SKM-1 treated with dmso at 0.1 percent for 144 hours (cell line): ENCODE measurements around the gene FRRS1.
A peak's percentile ranks its signal among the peaks of the same experiment; 100 is the strongest.

ENCODE experiments used
- DNase-seq: peaks from one replicate; lab custom pipeline; 2025; ENCODE audit not compliant: unreplicated experiment; lab: John Stamatoyannopoulos, UW

FRRS1 gene

DNA sequence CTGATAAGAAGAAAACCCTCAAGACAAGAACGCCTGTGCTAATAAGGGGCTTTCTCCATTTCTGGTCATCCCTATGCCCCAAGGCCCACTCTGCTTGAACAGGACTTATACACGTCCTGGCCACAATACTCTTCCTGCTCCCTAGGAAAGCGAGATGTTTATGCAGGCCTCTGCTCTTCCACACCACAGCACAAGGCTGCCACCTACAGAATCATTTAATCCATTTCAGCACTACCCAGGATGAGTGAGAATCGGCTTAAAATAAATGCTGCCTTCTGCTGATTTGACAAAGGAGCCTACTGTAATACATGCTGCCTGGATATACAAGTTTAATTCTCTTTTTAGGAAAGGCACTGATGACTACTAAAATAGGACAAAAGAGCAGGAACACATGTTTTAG, 29.4 kb downstream of the FRRS1 start:
- no peak for DNase-seq

DNA sequence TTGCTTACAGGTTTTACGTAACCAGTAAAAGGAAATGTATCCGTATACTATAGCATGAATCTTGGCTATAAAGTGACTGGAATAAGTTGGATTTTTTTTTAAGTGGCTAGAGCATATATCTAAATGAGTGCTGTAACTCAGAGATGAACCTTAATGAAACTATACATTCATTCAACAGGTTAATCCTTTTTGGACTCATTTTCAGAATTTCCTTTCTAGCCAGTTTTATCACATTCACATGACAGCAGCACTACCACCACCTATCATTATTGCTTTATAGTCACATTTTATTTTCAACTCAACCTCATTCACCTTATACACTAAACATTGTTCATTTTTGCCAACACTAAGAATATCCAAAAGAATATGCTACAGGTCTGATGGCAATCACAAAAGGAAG, 30.6 kb downstream of the FRRS1 start:
- DNase-seq = no peak

DNA sequence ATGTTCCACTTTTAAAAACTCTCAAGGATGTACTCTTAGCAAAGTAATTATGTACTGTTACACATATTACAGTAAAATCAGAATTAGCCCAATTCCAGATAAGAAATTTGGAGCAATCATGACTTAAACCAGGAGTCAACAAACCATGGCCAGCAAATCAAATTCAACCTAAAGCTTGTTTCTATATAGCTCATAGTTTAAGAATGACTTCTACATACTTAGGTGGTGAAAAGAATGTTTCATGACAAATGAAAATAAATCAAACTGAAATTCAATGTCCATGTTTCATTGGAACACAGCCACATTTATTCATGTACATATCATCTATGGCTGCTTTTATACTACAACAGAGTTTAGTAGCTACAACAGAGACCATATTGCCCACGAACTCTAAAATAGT, 35.1 kb downstream of the FRRS1 start:
- no peak for DNase-seq

DNA sequence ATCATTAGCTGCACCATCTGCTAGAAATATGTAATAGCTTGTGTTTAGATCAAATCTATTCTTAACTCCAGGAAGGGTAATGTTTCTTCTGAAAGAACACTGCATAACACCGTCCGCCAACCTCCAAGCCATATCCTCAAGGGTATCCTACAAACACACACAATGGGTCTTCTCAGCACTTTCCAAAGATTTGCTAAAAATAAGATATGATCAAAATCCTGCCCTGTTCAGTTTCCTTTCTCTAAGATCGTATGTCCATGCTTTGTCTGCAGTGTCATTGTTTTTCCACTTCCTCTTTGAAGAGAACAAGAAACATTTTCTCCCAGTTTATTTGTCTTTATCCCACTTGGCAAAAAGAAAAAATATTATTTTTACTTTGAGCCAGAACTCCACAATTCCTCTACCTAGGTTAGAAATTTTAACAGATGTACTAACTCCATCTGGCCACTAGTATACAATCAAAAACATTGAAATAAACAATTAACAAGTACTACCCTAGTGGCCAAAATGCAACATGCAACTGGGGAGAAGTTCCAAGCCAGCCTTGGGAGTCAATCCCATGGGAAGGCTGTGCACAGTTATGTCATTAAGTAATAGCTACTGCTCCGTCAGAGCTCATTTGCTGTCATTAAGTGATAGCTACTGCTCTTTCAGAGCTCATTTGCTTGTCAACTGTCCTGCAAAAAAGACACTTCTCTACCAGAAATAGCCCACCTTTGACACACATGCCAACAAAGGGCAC, 37.8 kb downstream of the FRRS1 start:
- DNase-seq = no peak

DNA sequence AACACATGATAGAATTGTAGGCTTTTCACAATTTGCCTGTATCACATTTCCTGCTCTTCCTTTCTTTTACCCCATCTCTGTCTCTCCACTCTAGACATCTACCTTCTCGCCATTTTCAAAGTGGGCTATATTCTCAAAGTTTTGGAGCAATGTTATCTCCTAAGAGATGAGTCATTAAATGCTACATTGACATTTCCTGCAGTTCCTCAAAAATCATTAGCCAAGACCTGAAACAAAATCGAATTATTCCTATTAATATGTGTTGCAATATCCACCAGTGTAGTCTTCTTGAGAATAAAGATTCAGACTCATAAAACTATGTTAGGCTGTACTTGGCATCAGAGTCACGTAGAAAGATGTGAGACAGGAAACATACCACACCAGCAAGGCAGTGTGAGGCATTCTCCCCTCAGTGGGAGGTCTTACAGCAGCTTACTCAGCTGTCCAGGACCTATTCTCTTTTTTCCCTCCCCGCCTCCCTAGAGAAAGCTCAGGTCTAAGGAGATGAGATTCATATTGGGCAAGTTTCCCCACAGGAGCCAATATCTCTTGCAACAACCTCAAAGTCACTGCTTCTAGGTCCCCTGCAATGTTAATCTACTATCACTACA, 38.8 kb downstream of the FRRS1 start:
- no peak for DNase-seq

DNA sequence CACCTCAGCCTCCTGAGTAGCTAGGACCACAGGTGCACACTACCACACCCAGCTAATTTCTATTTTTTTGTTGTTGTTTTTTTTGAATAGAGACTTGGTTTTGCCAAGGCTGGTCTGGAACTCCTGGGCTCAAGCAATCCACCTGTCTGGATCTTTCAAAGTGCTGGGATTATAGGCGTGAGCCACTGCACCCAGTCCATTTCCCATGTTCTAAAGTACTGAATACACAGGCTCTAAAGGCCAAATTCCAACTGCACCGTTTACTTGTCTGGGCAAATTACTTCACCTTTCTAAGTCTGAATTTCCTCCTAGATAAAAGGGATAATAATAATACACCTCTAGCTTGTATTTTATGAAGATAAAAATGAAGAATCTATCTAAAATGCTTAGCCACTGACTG, 39.6 kb downstream of the FRRS1 start:
- no peak for DNase-seq

DNA sequence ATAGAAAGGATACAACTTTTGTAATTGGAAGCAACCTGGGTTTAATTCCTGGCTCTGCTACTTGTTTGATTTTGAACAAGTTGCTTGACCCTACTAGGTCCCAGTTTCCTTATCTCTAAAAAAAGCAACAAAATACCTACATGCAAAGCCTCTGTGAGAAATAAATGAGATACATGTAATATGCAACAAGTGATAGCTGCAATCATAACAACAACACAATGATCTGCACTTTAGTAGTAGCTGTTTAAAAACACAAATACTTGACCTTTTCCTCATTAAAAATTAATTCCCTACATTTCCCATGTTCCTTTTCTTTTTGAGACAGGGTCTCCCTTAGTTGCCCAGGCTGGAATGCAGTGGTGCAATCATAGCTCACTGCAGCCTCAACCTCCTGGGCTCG, 40.0 kb downstream of the FRRS1 start:
- no peak for DNase-seq

DNA sequence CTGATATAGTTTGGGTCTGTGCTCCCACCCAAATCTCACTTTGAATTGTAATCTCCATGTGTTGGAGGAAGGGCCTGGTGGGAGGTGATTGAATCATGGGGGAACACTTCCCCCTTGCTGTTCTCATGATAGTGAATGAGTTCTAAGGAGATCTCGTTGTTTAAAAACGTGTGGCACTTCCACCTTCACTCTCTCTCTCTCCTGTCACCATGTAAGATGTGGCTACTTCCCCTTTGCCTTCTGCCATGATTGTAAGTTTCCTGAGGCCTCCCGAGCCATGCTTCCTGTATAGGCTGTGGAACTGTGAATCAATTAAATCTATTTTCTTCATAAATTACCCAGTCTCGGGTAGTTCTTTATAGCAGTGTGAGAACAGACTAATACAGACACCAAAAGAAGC, 40.4 kb downstream of the FRRS1 start:
- peak; percentile 8 for DNase-seq

DNA sequence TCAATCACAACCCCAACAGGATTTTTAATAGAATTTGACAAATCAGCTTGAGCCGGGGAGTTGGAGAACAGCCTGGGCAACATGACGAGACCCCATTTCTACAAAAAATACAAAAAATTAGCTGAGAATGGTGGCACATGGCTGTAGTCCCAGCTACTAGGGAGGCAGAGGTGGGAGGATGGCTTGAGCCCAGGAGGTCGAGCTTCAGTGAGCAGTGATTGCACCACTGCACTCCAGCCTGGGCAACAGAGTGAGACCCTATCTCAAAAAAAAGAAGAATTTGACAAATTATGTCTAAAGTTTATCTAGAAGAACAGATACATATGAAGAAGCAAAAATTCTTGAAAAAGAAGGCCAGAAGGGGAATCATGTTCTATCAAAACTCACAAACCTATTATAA, 43.2 kb downstream of the FRRS1 start:
- no peak for DNase-seq

DNA sequence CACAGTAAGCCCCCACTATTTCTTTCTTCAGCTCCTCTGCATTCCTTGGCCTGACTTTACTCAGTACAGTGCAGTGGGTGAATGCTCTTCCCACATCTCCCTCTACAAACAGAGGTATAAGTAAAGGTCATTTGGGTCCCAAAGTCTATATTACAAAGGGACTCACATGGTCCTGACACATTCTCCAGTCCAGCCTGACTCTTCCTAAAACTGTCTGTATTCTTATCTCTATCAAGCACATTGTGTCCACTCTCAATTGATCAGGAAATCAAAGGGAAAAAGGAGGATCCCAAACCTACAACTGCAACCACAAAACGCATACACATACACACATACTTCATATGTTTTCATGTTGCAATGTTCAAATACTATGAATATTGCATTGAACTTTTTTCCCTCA, 49.4 kb downstream of the FRRS1 start:
- no peak for DNase-seq

DNA sequence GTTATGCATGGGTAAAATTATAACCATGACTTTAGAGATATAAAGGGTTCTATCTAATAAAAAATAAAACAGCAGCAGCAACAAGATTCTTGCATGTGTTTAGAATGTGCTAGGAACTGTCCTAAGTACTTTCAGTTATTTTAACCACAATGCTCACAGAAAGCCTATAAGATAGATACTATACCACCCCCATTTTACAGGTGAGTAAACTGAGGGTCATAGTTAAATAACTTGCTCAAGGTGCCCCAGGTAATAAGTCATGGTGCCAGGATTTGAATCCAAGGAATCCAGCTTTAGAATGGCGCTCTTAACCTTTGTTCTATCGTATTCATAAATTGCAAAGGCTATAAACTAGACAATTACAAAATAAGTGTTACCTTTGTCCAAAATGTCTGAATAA, 53.4 kb downstream of the FRRS1 start:
- DNase-seq = no peak

DNA sequence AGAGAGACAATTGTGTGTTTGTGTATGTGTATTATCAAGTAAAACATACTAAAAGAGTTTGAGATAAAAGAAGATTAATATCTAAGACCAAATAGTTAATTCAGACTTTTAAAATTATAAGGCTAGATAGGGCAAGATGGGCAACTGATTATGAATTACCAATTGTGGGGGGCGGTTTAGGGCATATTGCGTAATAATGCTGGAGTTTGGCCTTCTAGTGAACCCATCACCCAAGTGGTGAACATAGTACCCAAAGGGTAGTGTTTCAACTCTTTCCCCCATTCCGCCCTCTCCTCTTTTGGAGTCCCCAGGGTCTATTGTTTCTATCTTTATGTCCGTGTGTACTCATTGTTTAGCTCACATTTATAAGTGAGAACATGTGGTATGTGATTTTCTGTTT, 55.4 kb downstream of the FRRS1 start:
- DNase-seq = no peak

DNA sequence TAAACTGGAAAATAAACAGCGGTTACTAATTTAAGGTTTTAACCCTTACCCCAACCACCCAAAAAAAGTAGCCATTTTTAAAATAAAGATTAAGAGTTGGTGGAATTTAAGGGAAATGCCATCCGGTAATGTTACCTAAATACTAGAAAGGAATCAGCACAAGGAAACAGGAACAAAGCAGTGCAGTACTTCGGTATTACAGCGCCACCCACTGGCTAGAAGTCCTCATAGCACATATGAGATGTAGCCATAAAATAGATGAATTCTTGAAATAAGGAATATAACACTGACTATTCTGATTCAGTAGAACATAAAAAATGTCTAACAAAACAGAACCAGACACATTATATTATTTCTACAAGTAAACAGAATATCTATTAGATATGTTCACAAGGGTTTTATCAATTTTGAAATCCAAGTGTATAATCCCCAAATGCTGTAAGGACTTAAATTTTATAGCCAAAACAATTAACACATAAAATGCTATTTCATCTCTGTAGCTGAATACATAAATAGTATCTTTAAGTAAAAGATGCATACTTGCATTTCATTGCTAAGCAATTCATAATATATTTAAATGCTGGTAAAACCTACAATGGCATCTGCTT, 58.8 kb downstream of the FRRS1 start:
- peak; percentile 58 for DNase-seq

DNA sequence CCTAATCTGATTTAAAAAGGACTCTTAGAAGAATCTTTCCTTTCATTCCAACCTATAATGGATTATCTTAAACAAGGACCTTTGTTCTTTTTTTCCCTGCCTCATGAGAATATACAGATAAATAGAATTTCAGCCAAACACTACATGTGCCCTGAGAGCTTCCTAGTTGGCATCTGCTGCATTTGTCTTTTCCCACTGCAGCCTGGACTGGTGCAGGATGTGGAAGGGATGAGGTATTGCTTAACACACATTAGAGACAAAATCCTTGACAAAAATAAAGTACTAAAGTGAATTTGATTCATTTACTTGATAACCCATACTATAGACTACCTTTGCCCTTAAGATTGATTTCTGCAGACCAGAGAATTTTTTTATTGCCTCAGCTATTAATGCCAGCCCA, 61.0 kb downstream of the FRRS1 start:
- no peak for DNase-seq

DNA sequence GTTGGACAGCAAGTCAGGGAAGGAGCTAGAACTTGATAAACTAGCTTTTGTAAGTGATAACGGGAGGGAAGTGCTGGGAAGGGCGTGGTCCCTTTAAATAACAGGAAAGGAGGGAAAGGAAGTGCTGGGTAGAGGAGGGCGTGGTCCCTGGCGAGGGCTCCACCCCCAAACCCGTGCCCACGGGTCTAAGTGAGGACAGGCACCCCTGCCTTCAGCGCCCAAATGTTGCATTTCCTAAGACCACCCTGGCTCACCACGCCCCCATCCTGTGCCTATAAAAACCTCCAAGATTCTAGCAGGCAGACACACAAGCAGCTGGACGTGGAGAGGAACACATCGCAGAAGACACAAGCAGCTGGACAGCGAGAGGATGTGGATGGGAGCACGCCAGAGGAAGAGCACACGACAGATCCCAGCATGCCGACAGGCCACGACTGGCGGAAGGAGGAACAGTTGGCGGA, 62.0 kb downstream of the FRRS1 start:
- no peak for DNase-seq

DNA sequence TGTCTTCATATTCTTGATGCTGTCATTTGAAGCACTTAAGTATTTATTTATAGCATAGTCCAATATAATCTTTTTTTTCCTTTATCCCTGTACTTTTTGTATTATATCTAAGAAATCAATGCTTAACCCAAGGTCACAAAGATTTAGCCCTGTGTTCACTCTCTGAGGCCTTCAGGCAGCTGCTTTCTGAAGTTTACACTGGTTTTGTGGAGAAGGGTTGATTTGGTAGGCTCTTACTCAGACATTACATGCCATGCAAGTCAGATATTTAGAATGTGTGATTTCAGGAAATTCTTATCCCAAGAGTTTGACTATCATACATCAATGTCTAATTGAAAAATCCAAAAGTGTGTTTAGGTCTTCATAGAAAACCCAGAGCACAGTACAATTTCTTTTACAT, 64.2 kb downstream of the FRRS1 start:
- no peak for DNase-seq

DNA sequence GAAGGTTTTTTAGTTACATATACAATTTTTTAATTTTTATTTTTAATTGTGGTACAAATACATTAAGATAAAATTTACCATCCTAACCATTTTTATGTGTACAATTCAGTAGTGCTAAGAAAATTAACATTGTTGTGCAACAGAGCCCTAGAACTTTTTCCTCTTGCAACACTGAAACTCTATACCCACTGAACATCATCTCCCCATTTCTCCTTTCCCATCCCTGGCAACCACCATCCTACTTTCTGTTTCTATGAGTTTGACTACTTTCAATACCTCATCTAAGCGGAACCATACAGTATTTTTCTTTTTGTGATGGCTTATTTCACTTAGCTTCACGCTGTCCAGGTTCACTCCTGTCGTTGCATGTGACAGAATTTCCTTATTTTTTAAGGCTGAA, 66.4 kb downstream of the FRRS1 start:
- no peak for DNase-seq

DNA sequence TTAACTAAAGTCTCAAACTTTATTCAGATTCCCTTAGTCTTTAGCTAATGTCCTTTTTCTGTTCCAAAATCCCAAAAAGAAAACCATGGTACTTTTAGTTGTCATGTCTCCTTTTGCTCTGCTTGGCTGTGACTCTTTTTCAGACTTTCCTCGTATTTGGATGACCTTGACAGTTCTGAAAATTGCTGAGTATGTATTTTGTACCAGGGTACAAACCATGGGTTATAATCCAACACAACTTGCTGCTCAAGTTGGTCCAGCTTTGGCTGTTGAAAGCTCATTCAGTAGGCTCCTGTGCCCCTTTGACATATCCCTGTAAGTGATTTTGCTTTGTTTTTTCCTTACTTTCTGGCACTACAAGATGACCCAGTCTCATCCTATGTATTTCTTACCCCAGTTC, 68.9 kb downstream of the FRRS1 start:
- no peak for DNase-seq

DNA sequence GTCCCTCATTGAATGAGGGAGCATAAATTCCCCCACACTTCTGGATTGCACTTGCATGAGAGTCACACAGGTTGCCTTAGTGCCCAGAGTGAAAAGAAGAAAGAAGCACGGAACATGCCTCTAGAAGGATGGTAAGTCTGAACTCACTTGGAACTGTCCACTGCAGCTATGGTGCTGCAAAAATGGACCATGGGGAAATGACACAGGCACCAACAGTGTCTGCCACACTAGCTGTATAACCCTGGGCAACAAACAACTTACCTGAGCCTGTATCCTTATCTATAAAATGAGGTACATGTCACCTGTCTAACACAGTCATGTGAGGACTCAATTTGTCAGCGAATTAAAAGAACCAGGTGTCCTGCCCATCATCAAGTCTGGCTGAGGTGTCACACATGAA, 69.8 kb downstream of the FRRS1 start:
- DNase-seq = no peak

DNA sequence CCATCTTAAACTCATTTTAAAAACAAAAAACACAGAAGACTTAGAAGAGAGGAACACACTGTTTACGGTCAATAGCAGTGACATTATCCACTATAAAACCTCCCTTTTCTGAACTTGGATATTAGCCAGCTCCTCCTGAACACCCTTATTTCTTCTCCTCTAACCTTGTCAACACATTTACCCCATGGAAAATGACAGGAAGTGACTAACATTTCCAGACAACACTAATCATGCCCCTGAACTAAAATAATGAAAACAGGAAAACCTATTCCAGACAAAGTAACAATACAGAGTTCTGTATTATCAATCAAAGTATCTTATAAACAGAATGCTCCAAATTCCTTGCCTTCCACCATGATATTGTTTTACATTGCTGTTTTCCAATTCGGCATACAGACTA, 75.3 kb downstream of the FRRS1 start:
- DNase-seq = no peak

DNA sequence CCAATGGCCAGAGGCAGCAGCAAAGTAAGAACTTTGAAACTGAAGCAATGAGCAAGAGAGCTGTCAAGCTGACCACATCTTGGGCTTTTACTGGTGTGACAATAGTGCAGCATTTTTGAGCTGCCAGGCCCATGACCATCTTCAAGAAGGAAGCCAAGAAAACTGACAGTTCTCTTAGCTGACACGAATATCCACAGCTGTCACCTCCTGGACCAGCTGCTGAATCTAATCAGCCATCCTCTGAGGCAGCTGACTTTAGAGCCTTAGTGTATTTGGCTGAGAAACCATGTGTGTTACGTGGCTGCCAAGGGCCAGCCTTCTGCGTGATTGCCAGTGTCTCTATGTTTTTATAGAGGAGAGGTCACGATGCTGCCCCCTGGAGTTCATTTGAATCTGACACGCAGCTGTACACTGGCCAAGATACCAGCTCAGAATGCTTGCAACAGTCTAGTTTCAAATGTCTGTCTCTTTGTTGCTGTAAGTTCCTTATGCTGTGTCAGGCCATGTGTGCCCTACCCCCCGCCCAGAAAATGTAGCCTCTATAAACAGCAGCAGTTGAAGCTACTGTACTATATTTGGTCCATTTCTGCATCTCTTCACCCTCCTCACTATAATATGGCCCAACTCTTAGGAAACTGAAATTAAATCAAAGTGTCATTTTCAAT, 80.8 kb downstream of the FRRS1 start:
- peak; percentile 73 for DNase-seq

DNA sequence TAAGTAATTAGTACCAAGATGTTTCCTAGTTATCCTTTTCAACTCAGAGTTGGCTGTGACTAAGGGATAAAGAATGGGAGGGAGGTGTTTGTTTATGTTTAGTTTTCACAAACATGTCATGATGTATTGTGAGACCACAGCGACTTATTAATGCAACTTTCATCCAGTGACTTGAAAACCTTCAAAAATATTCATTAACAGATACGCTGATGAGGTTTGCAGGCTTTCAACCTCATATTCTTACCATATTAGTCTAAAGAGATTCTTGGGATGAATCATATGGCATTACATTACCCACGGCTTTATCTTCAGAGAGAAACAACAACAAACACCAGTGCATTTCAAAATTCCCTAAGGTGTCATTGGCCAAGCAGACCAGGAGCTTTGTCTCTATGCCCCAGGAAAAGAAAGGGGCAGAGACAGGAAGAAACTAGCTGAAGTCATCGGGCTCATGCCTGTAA, 84.1 kb downstream of the FRRS1 start:
- DNase-seq = no peak
